Uterus (tissue), 4 donors: Measurements from ENCODE around the gene AP2A1. TPM values are rescaled to one million over a fixed set of nuclear protein-coding genes. Genes with fewer than 3 reads are reported as not detected.

Experiments
- DNase-seq, 2 donors: peaks; one replicate each; pipeline ENCODE4 v3.0.0-alpha.2; 2019 to 2020
- H3K27ac ChIP-seq, 2 donors: fragments of 200-600 bp; sonication (generic); 1 replicate in 1 of 2; 2 replicates in 1 of 2; pipeline ENCODE4 v1.5.1; 2016 to 2018
- H3K27me3 ChIP-seq, 2 donors: fragments of 200-600 bp; sonication (generic); one replicate each; pipeline ENCODE4 v1.5.1; 2018 to 2019; ENCODE audit warnings: control low read depth in 1 of 2
- H3K36me3 ChIP-seq, 2 donors: fragments of 200-600 bp; sonication (generic); one replicate each; pipeline ENCODE4 v1.5.1; 2019; ENCODE audit warnings: control low read depth in 1 of 2
- H3K4me1 ChIP-seq, 2 donors: fragments of 200-600 bp; sonication (generic); one replicate each; pipeline ENCODE4 v1.5.1; 2018 to 2019; ENCODE audit warnings: control low read depth in 1 of 2
- H3K4me3 ChIP-seq, 2 donors: fragments of 200-600 bp; sonication (generic); 1 replicate in 1 of 2; 2 replicates in 1 of 2; pipeline ENCODE4 v1.5.1; 2018 to 2019; ENCODE audit warnings: mild to moderate bottlenecking in 1 of 2
- H3K9me3 ChIP-seq, 2 donors: fragments of 200-600 bp; sonication (generic); one replicate each; pipeline ENCODE4 v1.5.1; 2019; ENCODE audit warnings: control low read depth in 1 of 2
- POLR2A ChIP-seq, 2 donors: fragments of 450-650 bp; IDR thresholded peaks; one replicate each; pipeline ENCODE4 v1.6.1; 2016; ENCODE audit warnings: antibody characterized with exemption in 2 of 2, mild to moderate bottlenecking in 1 of 2, moderate library complexity in 1 of 2
- intact Hi-C: fragments of 100-400 bp; cut with DNase I; formaldehyde crosslinking; loops from one replicate; pipeline ENCODE4 v1.15.1; 2023; ENCODE audit warnings: low total_unique reads
- total RNA-seq, 4 donors: library from RNA; depleted of rRNA in 3 of 4; stranded (reverse); fragments of >200 nt in 3 of 4; gene quantifications; one replicate each; pipeline versions ENCODE4 v1.1.0 to v1.2.4, GENCODE V29; 2014 to 2023
- TF ChIP-seq, protein P1 (sequence below), 4 experiments: fragments of 200-600 bp in 2 of 4; fragments of 450-650 bp in 2 of 4; sonication (generic) in 2 of 4; IDR thresholded peaks; one replicate each; pipeline ENCODE4 v1.5.1; 2016 to 2019; ENCODE audit warnings: antibody characterized with exemption in 4 of 4, mild to moderate bottlenecking in 2 of 4, moderate library complexity in 1 of 4
- donor health status: DM: yes; HTN: yes; CAD: no.

The AP2A1 gene
- total RNA-seq, 4 donors from 2014 or later: 47.1 to 114 (median 54.7) TPM

DNA sequence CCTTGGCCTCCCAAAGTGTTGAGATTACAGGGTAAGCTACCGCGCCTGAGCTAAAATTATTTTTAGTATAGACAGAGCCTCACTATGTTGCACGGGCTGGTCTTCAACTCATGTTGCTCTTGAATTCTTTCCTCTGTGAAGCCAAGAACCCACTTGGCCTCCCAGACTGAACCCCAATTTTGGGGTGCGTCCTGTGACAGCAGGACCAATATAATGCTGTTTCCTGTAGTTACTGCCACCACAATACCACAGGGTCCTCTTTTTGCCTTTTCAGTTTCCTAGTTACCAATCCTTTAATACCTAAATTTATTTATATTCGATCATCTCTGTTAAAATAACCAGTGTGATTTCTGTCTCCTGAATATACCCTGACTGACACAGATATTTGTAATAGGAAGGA, 36.6 kb upstream of the AP2A1 start:
- intact Hi-C loops: no loop called here
- no peak for DNase-seq
- Histone ChIP-seq H3K36me3 (no peaks in the 10 kb centered on the region), H3K9me3 (no peaks in the 10 kb centered on the region), H3K27me3 (no peaks in the 10 kb centered on the region), H3K4me3 (no peak overlapping the region), H3K27ac (no peak overlapping the region), H3K4me1 (no peaks in the 10 kb centered on the region)
- no peak for TF ChIP-seq POLR2A (IDR thresholded peaks at IDR 0.05)
- TF ChIP-seq, protein P1, sequence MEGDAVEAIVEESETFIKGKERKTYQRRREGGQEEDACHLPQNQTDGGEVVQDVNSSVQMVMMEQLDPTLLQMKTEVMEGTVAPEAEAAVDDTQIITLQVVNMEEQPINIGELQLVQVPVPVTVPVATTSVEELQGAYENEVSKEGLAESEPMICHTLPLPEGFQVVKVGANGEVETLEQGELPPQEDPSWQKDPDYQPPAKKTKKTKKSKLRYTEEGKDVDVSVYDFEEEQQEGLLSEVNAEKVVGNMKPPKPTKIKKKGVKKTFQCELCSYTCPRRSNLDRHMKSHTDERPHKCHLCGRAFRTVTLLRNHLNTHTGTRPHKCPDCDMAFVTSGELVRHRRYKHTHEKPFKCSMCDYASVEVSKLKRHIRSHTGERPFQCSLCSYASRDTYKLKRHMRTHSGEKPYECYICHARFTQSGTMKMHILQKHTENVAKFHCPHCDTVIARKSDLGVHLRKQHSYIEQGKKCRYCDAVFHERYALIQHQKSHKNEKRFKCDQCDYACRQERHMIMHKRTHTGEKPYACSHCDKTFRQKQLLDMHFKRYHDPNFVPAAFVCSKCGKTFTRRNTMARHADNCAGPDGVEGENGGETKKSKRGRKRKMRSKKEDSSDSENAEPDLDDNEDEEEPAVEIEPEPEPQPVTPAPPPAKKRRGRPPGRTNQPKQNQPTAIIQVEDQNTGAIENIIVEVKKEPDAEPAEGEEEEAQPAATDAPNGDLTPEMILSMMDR (IDR thresholded peaks at IDR 0.05): no peak

DNA sequence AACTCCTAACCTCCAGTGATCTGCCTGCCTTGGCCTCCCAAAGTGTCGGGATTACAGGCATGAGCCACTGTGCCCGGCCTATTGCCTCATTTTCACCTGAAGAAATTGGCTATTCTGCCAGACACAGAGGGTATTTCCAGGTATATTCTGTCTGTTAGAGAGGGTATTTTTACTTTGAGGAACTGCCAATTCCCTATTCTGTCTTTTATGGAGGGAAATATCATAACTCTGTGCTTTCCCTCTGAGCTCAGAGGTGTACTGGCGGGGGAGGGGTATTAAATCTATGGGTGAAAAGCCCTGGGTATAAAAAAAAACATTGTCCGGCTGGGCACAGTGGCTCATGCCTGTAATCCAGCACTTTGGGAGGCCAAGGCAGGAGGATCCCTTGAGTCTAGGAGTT, 28.5 kb upstream of the AP2A1 start:
- H3K4me1 ChIP-seq: no peaks in the 10 kb centered on the region
- intact Hi-C loops: no loop called here
- no peaks in the 10 kb centered on the region for H3K9me3 ChIP-seq
- no peaks in the 10 kb centered on the region for H3K27me3 ChIP-seq
- no peak for DNase-seq
- TF ChIP-seq POLR2A (IDR thresholded peaks at IDR 0.05): no peak
- TF ChIP-seq, protein P1 (IDR thresholded peaks at IDR 0.05): no peak
- H3K36me3 ChIP-seq: no peaks in the 10 kb centered on the region
- no peak overlapping the region for H3K4me3 ChIP-seq
- no peak overlapping the region for H3K27ac ChIP-seq

DNA sequence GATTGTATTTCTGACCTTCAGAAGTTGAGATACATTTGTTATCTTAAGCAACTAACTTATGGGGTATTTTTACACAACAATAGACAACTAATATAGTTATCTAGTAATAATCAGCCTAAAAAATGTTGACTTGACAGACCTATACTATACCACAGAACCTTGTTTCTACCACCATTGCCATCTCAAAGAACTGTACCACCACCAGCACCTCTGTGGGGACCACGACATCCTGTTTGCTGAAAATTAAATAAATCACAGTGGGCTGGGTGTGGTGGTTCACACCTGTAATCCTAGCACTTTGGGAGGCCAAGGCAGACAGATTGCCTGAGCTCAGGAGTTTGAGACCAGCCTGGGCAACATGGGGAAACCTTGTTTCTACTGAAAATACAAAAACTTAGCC, 27.7 kb upstream of the AP2A1 start:
- H3K9me3 ChIP-seq: no peaks in the 10 kb centered on the region

DNA sequence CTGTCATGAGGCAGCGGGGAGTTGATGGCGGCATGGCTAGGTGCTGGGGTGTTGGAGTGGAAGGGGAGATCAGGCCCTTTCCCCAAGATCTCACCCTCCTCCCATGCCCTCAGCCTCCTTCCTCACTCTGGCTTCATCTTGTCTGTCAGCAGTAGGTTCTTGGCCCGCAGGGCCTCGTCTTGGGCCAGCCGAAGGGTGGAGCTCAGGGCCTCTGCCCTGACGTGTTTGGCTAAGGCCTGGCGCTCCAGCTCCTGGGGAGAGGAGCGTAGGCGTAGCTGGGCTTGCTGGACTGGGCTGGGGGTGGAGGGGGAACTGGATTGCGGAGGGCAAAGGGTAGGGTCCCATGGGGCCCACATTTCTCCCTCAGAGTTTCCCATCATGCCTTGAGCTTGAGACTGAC, 26.9 kb upstream of the AP2A1 start:
- intact Hi-C loops: no loop called here
- Histone ChIP-seq H3K27me3 (no peaks in the 10 kb centered on the region), H3K36me3 (no peaks in the 10 kb centered on the region), H3K9me3 (no peaks in the 10 kb centered on the region), H3K4me3 (no peak overlapping the region), H3K27ac (no peak overlapping the region), H3K4me1 (no peaks in the 10 kb centered on the region)
- no peak for DNase-seq
- TF ChIP-seq, protein P1 (IDR thresholded peaks at IDR 0.05): no peak
- no peak for TF ChIP-seq POLR2A (IDR thresholded peaks at IDR 0.05)

More for the DNA sequence above, 27.7 kb upstream of the AP2A1 start:
- DNase-seq: no peak
- intact Hi-C loops: no loop called here
- Histone ChIP-seq H3K27ac (no peak overlapping the region), H3K36me3 (no peaks in the 10 kb centered on the region), H3K4me1 (no peaks in the 10 kb centered on the region), H3K4me3 (no peak overlapping the region), H3K27me3 (no peaks in the 10 kb centered on the region)
- TF ChIP-seq, protein P1 (IDR thresholded peaks at IDR 0.05): no peak
- TF ChIP-seq POLR2A (IDR thresholded peaks at IDR 0.05): no peak

DNA sequence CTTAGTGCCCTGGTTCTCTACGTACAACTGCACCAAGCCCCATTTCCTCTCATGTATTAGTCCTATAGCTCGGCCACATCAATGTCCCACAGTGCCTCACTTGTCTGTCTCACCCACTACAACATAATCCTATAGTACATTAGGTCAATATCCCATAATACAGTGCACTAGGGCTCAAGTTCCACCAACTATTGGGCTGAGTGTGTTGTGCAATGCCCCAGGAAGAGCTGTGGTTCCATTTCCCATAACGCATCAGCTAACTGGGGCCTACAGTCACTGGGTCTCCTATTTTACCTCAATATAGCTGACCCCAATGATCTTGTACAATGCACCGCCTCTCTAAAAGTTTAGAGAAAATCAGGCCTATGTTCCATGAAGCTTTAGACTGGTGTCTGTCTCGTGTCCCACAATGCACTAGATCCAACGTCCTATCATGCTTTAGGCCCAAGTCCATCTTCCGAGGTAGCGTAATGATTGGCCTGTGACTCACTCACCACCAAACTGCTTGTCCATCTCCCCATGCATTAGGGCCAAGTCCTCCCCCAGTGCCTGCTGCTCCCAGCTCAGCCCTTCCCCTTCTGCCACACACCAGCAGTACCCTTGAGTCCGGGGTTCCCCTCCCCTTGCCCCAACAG, 25.5 kb upstream of the AP2A1 start:
- no peak overlapping the region for H3K27ac ChIP-seq
- no peaks in the 10 kb centered on the region for H3K36me3 ChIP-seq
- H3K27me3 ChIP-seq: no peaks in the 10 kb centered on the region
- intact Hi-C loops: no loop called here
- no peaks in the 10 kb centered on the region for H3K9me3 ChIP-seq
- no peak overlapping the region for H3K4me3 ChIP-seq
- DNase-seq: no peak
- no peaks in the 10 kb centered on the region for H3K4me1 ChIP-seq
- TF ChIP-seq POLR2A (IDR thresholded peaks at IDR 0.05): no peak
- TF ChIP-seq, protein P1 (IDR thresholded peaks at IDR 0.05): no peak
